Measurements from ENCODE around the gene FPR3. TPM values are rescaled to one million over a fixed set of nuclear protein-coding genes. Genes with fewer than 3 reads are reported as not detected.

FPR3 gene
- total and polyA plus RNA-seq, 9 of the 15 experiments (the other 6 are each of a cell fraction or from before 2014, with no cell fraction given): 0.08 to 0.51 (median 0.22) TPM; not detected in 1

DNA sequence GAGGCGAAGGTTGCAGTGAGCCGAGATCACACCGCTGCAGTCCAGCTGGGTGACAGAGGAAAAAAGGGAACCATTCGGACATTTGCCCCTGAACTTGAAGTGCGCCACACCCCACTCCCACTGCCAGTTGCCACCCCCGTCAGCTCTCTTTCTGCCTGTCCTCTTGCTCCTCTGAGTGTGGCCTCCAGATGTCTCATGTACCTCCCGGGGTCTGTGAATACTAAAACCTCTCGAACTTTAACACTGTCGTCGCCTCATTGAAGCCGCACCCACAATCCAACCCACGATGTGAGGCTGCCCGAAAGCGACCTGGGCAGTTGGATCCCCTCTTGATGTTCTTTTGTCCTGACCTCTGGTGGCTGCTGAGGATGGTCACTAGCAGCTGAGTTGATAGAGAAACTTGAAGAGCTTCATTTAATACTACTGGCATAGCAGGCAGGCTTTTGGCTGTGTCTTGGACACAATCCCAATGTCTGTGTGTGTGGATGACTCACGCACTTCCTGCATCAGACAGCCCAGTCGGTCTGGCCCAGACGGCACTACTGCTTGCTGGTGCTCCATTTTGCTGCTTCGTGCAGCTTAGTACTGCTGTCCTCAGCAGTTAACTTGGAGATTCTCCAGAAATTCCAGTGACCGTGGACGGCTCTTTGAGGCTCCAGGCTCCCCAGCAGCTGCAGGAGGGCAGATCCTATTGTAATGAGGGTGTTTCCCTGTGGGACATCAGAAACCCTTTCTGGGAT lies 4.2 kb downstream of the FPR3 start (continued):
- no peak for TF ChIP-seq RBM14 (IDR thresholded peaks at IDR 0.05; ENCODE audit: borderline replicate concordance, insufficient read depth, low read depth, low read length)
- TF ChIP-seq ZNF140 (CRISPR knock-in tag; IDR thresholded peaks at IDR 0.05): no peak
- TF ChIP-seq, protein P1, sequence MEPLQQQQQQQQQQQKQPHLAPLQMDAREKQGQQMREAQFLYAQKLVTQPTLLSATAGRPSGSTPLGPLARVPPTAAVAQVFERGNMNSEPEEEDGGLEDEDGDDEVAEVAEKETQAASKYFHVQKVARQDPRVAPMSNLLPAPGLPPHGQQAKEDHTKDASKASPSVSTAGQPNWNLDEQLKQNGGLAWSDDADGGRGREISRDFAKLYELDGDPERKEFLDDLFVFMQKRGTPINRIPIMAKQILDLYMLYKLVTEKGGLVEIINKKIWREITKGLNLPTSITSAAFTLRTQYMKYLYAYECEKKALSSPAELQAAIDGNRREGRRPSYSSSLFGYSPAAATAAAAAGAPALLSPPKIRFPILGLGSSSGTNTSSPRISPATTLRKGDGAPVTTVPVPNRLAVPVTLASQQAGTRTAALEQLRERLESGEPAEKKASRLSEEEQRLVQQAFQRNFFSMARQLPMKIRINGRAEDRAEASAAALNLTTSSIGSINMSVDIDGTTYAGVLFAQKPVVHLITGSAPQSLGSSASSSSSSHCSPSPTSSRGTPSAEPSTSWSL (CRISPR knock-in tag; IDR thresholded peaks at IDR 0.05; ENCODE audit: borderline replicate concordance): 0 out of 2 replicates have a peak, but pooled peaks have one; percentile 20
- TF ChIP-seq, protein P2, sequence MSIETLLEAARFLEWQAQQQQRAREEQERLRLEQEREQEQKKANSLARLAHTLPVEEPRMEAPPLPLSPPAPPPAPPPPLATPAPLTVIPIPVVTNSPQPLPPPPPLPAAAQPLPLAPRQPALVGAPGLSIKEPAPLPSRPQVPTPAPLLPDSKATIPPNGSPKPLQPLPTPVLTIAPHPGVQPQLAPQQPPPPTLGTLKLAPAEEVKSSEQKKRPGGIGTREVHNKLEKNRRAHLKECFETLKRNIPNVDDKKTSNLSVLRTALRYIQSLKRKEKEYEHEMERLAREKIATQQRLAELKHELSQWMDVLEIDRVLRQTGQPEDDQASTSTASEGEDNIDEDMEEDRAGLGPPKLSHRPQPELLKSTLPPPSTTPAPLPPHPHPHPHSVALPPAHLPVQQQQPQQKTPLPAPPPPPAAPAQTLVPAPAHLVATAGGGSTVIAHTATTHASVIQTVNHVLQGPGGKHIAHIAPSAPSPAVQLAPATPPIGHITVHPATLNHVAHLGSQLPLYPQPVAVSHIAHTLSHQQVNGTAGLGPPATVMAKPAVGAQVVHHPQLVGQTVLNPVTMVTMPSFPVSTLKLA (conservative IDR thresholded peaks at IDR 0.05): peak in 1 of 2 experiments; percentile 25; a peak in 1 of 4 replicates
- 0 out of 2 replicates have a peak, but pooled peaks have one; percentile 29 for TF ChIP-seq MBD2 (IDR thresholded peaks at IDR 0.05; ENCODE audit: borderline replicate concordance, low read depth)
- no peak for TF ChIP-seq TOE1 (IDR thresholded peaks at IDR 0.05; ENCODE audit: borderline replicate concordance)
- TF ChIP-seq TOE1 (CRISPR knock-in tag; IDR thresholded peaks at IDR 0.05; ENCODE audit: borderline replicate concordance, low read depth): no peak
- no peak for TF ChIP-seq POLR2AphosphoS2 (IDR thresholded peaks at IDR 0.05; ENCODE audit: low read length)
- TF ChIP-seq, protein P3, sequence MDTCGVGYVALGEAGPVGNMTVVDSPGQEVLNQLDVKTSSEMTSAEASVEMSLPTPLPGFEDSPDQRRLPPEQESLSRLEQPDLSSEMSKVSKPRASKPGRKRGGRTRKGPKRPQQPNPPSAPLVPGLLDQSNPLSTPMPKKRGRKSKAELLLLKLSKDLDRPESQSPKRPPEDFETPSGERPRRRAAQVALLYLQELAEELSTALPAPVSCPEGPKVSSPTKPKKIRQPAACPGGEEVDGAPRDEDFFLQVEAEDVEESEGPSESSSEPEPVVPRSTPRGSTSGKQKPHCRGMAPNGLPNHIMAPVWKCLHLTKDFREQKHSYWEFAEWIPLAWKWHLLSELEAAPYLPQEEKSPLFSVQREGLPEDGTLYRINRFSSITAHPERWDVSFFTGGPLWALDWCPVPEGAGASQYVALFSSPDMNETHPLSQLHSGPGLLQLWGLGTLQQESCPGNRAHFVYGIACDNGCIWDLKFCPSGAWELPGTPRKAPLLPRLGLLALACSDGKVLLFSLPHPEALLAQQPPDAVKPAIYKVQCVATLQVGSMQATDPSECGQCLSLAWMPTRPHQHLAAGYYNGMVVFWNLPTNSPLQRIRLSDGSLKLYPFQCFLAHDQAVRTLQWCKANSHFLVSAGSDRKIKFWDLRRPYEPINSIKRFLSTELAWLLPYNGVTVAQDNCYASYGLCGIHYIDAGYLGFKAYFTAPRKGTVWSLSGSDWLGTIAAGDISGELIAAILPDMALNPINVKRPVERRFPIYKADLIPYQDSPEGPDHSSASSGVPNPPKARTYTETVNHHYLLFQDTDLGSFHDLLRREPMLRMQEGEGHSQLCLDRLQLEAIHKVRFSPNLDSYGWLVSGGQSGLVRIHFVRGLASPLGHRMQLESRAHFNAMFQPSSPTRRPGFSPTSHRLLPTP (IDR thresholded peaks at IDR 0.05; ENCODE audit: borderline replicate concordance, extremely low read depth, insufficient read length): no peak
- TF ChIP-seq ZNF197 (CRISPR knock-in tag; IDR thresholded peaks at IDR 0.05; ENCODE audit: low read depth): no peak; the same call in 1 of the 2 replicates
- TF ChIP-seq ZNF589 (CRISPR knock-in tag; IDR thresholded peaks at IDR 0.05; ENCODE audit: low read depth): 0 out of 2 replicates have a peak, but pooled peaks have one; percentile 32
- no peak for TF ChIP-seq MEF2A (IDR thresholded peaks at IDR 0.05; ENCODE audit: control insufficient read depth, low read depth, low read length)
- no peak for TF ChIP-seq NR4A1 (CRISPR knock-in tag; IDR thresholded peaks at IDR 0.05)
- peak; percentile 26; the same call in 1 of the 2 replicates for TF ChIP-seq NR4A1 (tag; IDR thresholded peaks at IDR 0.05)
- peak; percentile 41; the same call in 1 of the 2 replicates for TF ChIP-seq ZNF316 (IDR thresholded peaks at IDR 0.05)
- 0 out of 2 replicates have a peak, but pooled peaks have one; percentile 10 for TF ChIP-seq MEF2D (tag; conservative IDR thresholded peaks at IDR 0.05; ENCODE audit: low read depth)
- TF ChIP-seq HNRNPUL1 (IDR thresholded peaks at IDR 0.05; ENCODE audit: low read length): no peak
- TF ChIP-seq ZBTB8A (IDR thresholded peaks at IDR 0.05; ENCODE audit: partially characterized antibody): no peak
- peak; percentile 54; the same call in 1 of the 2 replicates for TF ChIP-seq SPI1 (IDR thresholded peaks at IDR 0.05; ENCODE audit: borderline replicate concordance, low read depth, low read length)
- peak; percentile 60; the same call in 1 of the 2 replicates for TF ChIP-seq MECOM (CRISPR knock-in tag; IDR thresholded peaks at IDR 0.05)
